Medulla oblongata (tissue), 1 donor: ENCODE results near the gene MMP26.

Experiments
- DNase-seq: peaks from one replicate; pipeline ENCODE4 v3.0.0-alpha.2; 2015; ENCODE audit errors: extremely low spot score

Gene MMP26

GRCh38 chr11:4704054-4704789 is at the start of gene MMP26:
TSS of gene MMP26 (plus strand) at chr11:4704784.
- no peak for DNase-seq

GRCh38 chr11:4658629-4659445 is 45.7 kb upstream of the MMP26 start:
- no peak for DNase-seq

- no peak for DNase-seq
Observed at GRCh38 chr11:4662876-4663275, 41.7 kb upstream of the MMP26 start.

- DNase-seq: no peak
Observed at GRCh38 chr11:4664183-4664582, 40.4 kb upstream of the MMP26 start.

GRCh38 chr11:4664786-4665185 is 39.8 kb upstream of the MMP26 start:
- no peak for DNase-seq

- DNase-seq: no peak
Observed at GRCh38 chr11:4665424-4665823, 39.2 kb upstream of the MMP26 start.

- DNase-seq: no peak
Observed at GRCh38 chr11:4671741-4672140, 32.8 kb upstream of the MMP26 start.

- DNase-seq: no peak
Observed at GRCh38 chr11:4672470-4672869, 32.1 kb upstream of the MMP26 start.

- DNase-seq: no peak
Observed at GRCh38 chr11:4673781-4674180, 30.8 kb upstream of the MMP26 start.

- DNase-seq: no peak
Observed at GRCh38 chr11:4677948-4678347, 26.6 kb upstream of the MMP26 start.

- DNase-seq: no peak
Observed at GRCh38 chr11:4680341-4680740, 24.2 kb upstream of the MMP26 start.

- no peak for DNase-seq
Observed at GRCh38 chr11:4682623-4683419, 21.8 kb upstream of the MMP26 start.

GRCh38 chr11:4684631-4685285 is 19.8 kb upstream of the MMP26 start:
- no peak for DNase-seq

- no peak for DNase-seq
Observed at GRCh38 chr11:4695442-4695841, 9.1 kb upstream of the MMP26 start.

GRCh38 chr11:4697585-4697984 is 7.0 kb upstream of the MMP26 start, which contains the start of gene OR51E2:
TSS of gene OR51E2 (minus strand) at chr11:4697853. CDS start at chr11:4682711, 15,142 bp downstream.
- no peak for DNase-seq

GRCh38 chr11:4699697-4700435 is 4.7 kb upstream of the MMP26 start:
- no peak for DNase-seq

- no peak for DNase-seq
Observed at GRCh38 chr11:4700436-4700820, 4.2 kb upstream of the MMP26 start.

GRCh38 chr11:4704790-4705334 is 278 bp downstream of the MMP26 start:
- DNase-seq: no peak

- DNase-seq: no peak
Observed at GRCh38 chr11:4713241-4713640, 8.7 kb downstream of the MMP26 start.

GRCh38 chr11:4714300-4714699 is 9.7 kb downstream of the MMP26 start:
- DNase-seq: no peak
